Measurements from ENCODE around the gene RPS6KA5.

- TF ChIP-seq, protein P1, sequence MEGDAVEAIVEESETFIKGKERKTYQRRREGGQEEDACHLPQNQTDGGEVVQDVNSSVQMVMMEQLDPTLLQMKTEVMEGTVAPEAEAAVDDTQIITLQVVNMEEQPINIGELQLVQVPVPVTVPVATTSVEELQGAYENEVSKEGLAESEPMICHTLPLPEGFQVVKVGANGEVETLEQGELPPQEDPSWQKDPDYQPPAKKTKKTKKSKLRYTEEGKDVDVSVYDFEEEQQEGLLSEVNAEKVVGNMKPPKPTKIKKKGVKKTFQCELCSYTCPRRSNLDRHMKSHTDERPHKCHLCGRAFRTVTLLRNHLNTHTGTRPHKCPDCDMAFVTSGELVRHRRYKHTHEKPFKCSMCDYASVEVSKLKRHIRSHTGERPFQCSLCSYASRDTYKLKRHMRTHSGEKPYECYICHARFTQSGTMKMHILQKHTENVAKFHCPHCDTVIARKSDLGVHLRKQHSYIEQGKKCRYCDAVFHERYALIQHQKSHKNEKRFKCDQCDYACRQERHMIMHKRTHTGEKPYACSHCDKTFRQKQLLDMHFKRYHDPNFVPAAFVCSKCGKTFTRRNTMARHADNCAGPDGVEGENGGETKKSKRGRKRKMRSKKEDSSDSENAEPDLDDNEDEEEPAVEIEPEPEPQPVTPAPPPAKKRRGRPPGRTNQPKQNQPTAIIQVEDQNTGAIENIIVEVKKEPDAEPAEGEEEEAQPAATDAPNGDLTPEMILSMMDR (IDR thresholded peaks at IDR 0.05) = no peak
- no peak for TF ChIP-seq POLR2A (IDR thresholded peaks at IDR 0.05)
These were observed 97.1 kb downstream of the RPS6KA5 start for GRCh38 chr14:90963343-90963742.
